A172 (cell line): ENCODE data around the gene UGCG. TPM values are rescaled to one million over a fixed set of nuclear protein-coding genes. Genes with fewer than 3 reads are reported as not detected.
"Not testable (repeated sequence)": the region's sequence is repeated elsewhere in the genome, so short reads cannot be mapped to it uniquely, and the experiment has no call there.

Source experiments
- DNase-seq: peaks from one replicate; pipeline ENCODE4 v3.0.0-alpha.2; 2015; ENCODE audit warnings: low spot score
- total RNA-seq: library from RNA; depleted of rRNA; stranded (reverse); fragments of >200 nt; shearing (Covaris generic); gene quantifications from 2 replicates; pipeline ENCODE4 v1.2.3, GENCODE V29; 2014

UGCG gene
- total RNA-seq, 1 experiment from 2014 or later, result 64.6 TPM

- not testable (repeated sequence) for DNase-seq
Observed at GRCh38 chr9:111890867-111891266, 5.7 kb upstream of the UGCG start.

- peak; percentile 67 for DNase-seq
Observed at GRCh38 chr9:111891910-111892499, 4.6 kb upstream of the UGCG start.

GRCh38 chr9:111896942-111897600, 457 bp downstream of the UGCG start:
- DNase-seq, result no peak

GRCh38 chr9:111897601-111898137, 1.1 kb downstream of the UGCG start:
- peak; percentile 28 for DNase-seq

- no peak for DNase-seq
Observed at GRCh38 chr9:111898331-111899096, 1.9 kb downstream of the UGCG start.

- DNase-seq, result no peak
Observed at GRCh38 chr9:111900151-111900857, 3.7 kb downstream of the UGCG start.

- DNase-seq, result no peak
Observed at GRCh38 chr9:111900858-111901612, 4.4 kb downstream of the UGCG start.

- DNase-seq, result no peak
Observed at GRCh38 chr9:111902391-111903139, 6.0 kb downstream of the UGCG start.

- not testable (repeated sequence) for DNase-seq
Observed at GRCh38 chr9:111903535-111903934, 6.9 kb downstream of the UGCG start.

- no peak for DNase-seq
Observed at GRCh38 chr9:111904026-111904425, 7.4 kb downstream of the UGCG start.

GRCh38 chr9:111904891-111905291, 8.3 kb downstream of the UGCG start:
- no peak for DNase-seq

- DNase-seq, result no peak
Observed at GRCh38 chr9:111907147-111907546, 10.5 kb downstream of the UGCG start.

GRCh38 chr9:111909444-111909843, 12.8 kb downstream of the UGCG start:
- no peak for DNase-seq

- DNase-seq, result no peak
Observed at GRCh38 chr9:111910428-111910827, 13.8 kb downstream of the UGCG start.

GRCh38 chr9:111913159-111913558, 16.5 kb downstream of the UGCG start:
- DNase-seq, result no peak

GRCh38 chr9:111914749-111915424, 18.3 kb downstream of the UGCG start:
- DNase-seq, result no peak

- no peak for DNase-seq
Observed at GRCh38 chr9:111915425-111915758, 18.8 kb downstream of the UGCG start.

GRCh38 chr9:111916234-111916645, 19.6 kb downstream of the UGCG start:
- no peak for DNase-seq

GRCh38 chr9:111917201-111917600, 20.6 kb downstream of the UGCG start:
- no peak for DNase-seq

- DNase-seq, result no peak
Observed at GRCh38 chr9:111917980-111918379, 21.4 kb downstream of the UGCG start.
